A172 (cell line): Measurements from ENCODE around the gene CLDN14. TPM values are rescaled to one million over a fixed set of nuclear protein-coding genes. Genes with fewer than 3 reads are reported as not detected.

ENCODE experiments used
- DNase-seq: peaks from one replicate; pipeline ENCODE4 v3.0.0-alpha.2; 2015; ENCODE audit warnings: low spot score
- total RNA-seq: library from RNA; depleted of rRNA; stranded (reverse); fragments of >200 nt; shearing (Covaris generic); gene quantifications from 2 replicates; pipeline ENCODE4 v1.2.3, GENCODE V29; 2014

The CLDN14 gene
- total RNA-seq, 1 experiment from 2014 or later: not detected

- no peak for DNase-seq
Observed at GRCh38 chr21:36472377-36472776, 7.5 kb downstream of the CLDN14 start.

GRCh38 chr21:36471254-36471723 lies 8.6 kb downstream of the CLDN14 start:
- peak; percentile 66 for DNase-seq

GRCh38 chr21:36470294-36470693 lies 9.6 kb downstream of the CLDN14 start:
- peak; percentile 75 for DNase-seq

GRCh38 chr21:36466061-36466511 lies 13.8 kb downstream of the CLDN14 start:
- no peak for DNase-seq

- no peak for DNase-seq
Observed at GRCh38 chr21:36465478-36465877, 14.4 kb downstream of the CLDN14 start.

- DNase-seq: no peak
Observed at GRCh38 chr21:36464590-36464989, 15.3 kb downstream of the CLDN14 start.

- DNase-seq: no peak
Observed at GRCh38 chr21:36463991-36464390, 15.9 kb downstream of the CLDN14 start.

- no peak for DNase-seq
Observed at GRCh38 chr21:36463204-36463603, 16.7 kb downstream of the CLDN14 start.

- DNase-seq: no peak
Observed at GRCh38 chr21:36461918-36462486, 17.9 kb downstream of the CLDN14 start.

- DNase-seq: no peak
Observed at GRCh38 chr21:36461277-36461917, 18.5 kb downstream of the CLDN14 start.

GRCh38 chr21:36460866-36461265 lies 19.1 kb downstream of the CLDN14 start:
- DNase-seq: no peak

- DNase-seq: no peak
Observed at GRCh38 chr21:36459098-36459497, 20.8 kb downstream of the CLDN14 start.

- DNase-seq: no peak
Observed at GRCh38 chr21:36456729-36457414, 23.1 kb downstream of the CLDN14 start.

GRCh38 chr21:36454706-36455105 lies 25.2 kb downstream of the CLDN14 start:
- DNase-seq: no peak

GRCh38 chr21:36454093-36454531 lies 25.8 kb downstream of the CLDN14 start:
- peak; percentile 52 for DNase-seq

- no peak for DNase-seq
Observed at GRCh38 chr21:36452281-36452825, 27.6 kb downstream of the CLDN14 start.

- DNase-seq: no peak
Observed at GRCh38 chr21:36451506-36451905, 28.4 kb downstream of the CLDN14 start.

GRCh38 chr21:36450511-36450910 lies 29.4 kb downstream of the CLDN14 start:
- peak; percentile 60 for DNase-seq

GRCh38 chr21:36446301-36446700 lies 33.6 kb downstream of the CLDN14 start:
- DNase-seq: no peak

- no peak for DNase-seq
Observed at GRCh38 chr21:36441715-36442114, 38.2 kb downstream of the CLDN14 start.

- DNase-seq: peak; percentile 99
Observed at GRCh38 chr21:36437745-36438128, 42.2 kb downstream of the CLDN14 start.
